Fibroblast of the aortic adventitia (primary cell): Measurements from ENCODE around the gene RNF26. TPM values are rescaled to one million over a fixed set of nuclear protein-coding genes. Genes with fewer than 3 reads are reported as not detected.

Experiments
- DNase-seq: peaks from one replicate; pipeline ENCODE4 v3.0.0-alpha.2; 2010; ENCODE audit warnings: low read depth
- H3K4me3 ChIP-seq: 2 replicates; pipeline ENCODE4 v1.5.1; 2011; ENCODE audit warnings: low read depth, mild to moderate bottlenecking, control low read depth, low read length, moderate library complexity
- total RNA-seq: library from RNA; depleted of rRNA; stranded (reverse); fragments of >200 nt; gene quantifications from 2 replicates; pipeline ENCODE4 v1.2.3, GENCODE V29; 2012; ENCODE audit warnings: low replicate concordance
- TF ChIP-seq, protein P1 (sequence below): IDR thresholded peaks from 2 replicates; pipeline ENCODE4 v1.5.1; 2011; ENCODE audit warnings: mild to moderate bottlenecking, low read length, control low read depth, inconsistent platforms; ENCODE audit not compliant: insufficient read depth

RNF26 gene
- total RNA-seq, 1 donor: 7.1 TPM

DNA sequence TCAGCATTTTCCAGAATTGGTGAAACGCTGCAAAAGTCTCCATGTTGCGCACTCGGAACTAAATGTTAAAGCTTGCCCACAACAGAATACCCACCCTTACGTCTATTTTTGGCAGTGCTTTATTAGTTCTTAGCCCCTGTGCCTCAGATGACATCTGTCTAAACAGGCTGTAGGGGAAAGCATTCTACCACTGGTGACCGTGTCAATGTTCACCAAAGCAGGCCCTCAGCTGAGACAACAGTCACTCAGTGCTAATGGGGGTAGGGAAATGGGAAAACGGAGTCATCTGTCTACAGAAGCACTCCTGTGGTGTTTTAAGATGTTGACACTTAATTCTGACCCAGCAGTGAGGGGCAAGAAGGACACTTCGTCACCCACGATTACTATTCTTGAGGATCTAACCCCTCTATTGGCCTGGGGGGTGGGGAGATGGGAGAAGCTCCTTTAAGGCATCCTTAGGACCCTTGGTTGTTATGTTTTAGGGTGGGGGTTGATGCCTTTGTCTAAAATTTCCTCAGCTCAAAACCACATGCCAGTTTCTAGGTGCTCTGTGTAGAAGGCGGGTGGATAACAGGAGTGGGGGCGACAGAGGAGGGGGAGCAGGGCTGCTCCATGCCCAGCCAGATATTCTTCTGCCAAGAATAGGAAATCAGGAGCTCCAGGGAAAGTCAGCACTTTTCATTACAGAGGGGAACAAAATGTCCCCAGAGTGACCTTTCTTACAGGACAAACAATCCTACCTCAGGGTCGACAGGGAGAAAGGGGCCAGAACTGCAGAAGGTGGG lies 27.8 kb downstream of the RNF26 start:
- DNase-seq: no peak
- H3K4me3 ChIP-seq: no peak overlapping the region
- TF ChIP-seq, protein P1, sequence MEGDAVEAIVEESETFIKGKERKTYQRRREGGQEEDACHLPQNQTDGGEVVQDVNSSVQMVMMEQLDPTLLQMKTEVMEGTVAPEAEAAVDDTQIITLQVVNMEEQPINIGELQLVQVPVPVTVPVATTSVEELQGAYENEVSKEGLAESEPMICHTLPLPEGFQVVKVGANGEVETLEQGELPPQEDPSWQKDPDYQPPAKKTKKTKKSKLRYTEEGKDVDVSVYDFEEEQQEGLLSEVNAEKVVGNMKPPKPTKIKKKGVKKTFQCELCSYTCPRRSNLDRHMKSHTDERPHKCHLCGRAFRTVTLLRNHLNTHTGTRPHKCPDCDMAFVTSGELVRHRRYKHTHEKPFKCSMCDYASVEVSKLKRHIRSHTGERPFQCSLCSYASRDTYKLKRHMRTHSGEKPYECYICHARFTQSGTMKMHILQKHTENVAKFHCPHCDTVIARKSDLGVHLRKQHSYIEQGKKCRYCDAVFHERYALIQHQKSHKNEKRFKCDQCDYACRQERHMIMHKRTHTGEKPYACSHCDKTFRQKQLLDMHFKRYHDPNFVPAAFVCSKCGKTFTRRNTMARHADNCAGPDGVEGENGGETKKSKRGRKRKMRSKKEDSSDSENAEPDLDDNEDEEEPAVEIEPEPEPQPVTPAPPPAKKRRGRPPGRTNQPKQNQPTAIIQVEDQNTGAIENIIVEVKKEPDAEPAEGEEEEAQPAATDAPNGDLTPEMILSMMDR: no peak

DNA sequence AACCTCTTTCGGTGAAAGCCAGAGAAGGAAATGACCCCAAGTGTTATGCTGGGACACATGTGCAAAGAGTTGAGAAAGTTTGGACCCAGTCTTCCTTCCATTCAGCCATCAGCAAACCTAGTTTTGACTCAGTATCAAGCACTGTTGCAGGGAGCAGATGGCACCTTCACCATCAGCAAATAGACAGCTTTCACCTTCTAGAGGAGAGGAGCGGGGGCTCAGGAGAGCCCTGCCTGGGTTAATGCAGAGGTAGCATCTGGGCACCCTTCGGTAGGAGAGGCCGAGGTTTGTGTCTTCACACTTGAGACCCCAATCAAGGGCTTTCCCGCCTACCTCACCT lies 28.4 kb downstream of the RNF26 start:
- H3K4me3 ChIP-seq: no peak overlapping the region
- DNase-seq: no peak
- TF ChIP-seq, protein P1: no peak

DNA sequence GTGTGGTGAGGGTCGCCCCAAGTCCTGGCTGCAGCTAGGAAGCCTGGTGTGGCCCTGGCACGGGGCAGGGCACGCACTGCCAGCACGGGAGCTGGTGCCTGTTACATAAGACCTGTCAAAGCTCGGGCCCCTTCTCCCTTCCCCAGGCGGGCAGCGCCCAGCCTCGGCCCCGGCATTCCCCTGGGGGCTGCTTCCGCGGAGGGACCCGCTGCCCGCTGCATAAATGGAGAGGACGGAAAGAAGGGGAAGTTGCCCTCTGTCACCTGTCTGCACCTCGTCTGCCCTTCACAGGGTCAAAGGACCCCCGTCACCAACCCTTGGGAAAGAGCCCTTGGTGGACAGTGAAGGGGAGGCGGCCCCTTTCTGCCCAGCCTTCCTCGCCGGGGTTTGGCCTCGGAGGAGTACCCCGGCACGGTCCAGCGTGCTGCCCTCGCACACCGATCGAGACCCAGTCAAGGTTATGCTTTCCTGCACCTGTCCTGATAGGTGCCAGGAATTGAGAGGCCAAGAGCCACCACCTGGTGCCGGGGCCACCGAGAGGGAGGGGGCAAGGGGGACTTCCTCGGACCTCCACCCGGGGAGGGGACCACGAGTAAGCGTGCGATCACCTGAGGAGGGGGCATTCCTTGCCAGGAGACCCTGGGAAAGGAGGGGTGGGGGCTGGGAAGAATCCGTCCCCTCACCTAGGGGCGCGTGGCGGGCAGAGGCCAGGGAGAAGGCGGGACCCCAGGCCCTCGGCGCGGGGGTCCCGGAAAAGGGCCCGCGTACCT lies 28.9 kb downstream of the RNF26 start:
- TF ChIP-seq, protein P1: no peak
- no peak for DNase-seq
- H3K4me3 ChIP-seq: no peak overlapping the region

DNA sequence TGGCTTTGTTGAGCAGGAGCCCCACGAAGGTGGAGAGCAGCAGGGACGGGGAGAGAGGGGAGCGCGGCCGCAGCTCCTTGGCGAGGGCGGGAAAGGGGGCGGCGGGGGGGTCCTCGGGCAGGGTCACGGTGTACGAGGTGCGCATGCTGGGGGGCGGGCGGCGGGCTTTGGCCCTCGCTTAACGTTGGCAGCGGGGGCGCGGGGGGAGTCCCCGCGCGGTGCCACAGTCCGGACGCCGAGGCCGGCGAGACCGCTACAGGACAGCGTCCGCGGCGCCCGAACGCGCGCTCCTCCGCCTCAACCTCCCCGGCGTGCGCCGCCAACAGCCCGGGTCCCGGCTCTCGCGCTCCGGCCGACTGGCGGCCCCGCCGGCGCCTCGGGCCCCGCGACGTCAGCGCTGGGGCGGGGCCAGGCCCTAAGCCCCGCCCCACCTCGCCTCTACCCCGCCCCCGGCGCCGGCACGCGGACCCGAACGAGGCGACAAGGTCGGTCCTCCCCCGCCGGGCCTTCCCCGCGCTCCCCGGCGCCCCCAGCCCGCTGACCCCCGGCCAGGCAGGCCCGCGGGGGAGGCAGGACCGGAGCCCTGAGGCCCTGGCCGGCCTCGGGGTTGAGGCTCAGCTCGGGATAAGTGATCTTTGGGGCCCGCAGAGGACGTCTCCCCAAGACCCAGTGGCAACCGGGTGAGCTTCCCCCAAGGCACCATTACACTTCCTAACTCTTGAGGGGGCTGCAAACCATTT lies 29.7 kb downstream of the RNF26 start:
- TF ChIP-seq, protein P1: no peak
- peak overlapping the region; percentile 51 for H3K4me3 ChIP-seq
- no peak for DNase-seq

DNA sequence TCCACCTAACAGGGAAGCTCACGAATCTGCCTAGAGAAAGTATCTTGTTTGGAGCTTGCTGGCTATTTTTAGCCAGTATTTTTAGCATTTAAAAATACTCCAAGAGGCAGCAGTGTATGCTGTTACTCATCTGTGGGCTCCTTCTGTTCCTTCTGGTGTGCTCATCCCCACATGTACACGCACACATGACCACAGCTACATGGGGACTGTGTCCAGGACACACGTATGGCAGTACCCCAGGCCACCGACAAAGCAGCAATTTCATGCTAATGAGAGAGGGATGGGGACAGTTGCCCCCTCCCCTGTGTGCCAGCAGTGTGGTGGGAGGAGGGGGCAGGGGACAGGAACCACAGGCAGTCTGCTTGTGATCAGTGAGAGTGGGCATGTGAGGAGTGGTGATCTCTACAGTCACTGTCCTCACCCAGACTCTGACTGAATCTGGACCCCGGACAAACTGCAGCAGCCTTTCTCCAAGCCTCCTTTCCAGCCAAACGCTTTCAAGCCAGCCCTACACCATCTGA lies 30.8 kb downstream of the RNF26 start:
- H3K4me3 ChIP-seq: no peak overlapping the region
- TF ChIP-seq, protein P1: no peak
- DNase-seq: no peak

DNA sequence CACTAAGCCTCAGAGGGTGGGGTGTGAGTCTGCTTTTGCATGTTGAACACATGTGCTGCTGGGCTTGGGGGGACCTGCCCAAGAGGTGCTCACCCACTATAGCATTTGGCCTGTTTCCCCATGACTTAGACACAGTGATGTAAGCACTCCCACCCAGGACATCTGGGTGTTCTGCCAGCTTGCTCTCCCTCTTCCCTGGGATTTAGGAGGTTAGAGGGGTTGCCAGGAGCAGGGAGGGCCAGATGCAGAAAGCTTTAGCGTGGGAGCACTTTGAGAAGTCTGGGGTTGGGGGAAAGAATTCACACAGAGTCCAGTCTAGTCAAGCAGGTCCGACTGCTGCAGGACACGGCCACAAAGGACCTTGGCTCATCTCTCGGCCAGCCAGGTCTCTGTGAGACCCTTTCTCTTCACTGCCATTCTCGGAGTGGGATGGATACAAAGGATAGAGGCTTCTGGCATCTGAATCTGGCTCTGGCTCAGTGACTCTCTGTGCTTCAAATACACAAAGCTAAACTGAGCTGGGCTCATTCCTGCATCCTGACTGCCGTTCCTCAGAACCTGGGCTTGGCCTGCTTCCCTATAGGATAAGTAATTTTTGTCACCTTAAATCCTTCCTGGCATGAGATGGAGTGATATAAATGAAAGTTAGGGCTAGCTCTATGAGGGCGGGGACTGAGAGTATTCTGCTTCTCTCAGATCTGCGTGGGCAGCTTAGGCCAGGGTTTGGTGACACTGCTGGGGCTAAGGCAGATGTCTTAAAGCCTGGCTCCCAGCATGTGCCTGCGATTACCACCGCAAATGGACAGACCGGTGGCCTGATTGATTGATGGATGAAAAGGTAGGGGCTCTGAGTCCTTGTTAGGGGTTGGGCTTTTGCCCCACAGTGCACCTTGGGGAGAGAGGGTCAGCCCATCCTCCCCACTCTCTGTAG lies 32.6 kb downstream of the RNF26 start:
- no peak overlapping the region for H3K4me3 ChIP-seq
- no peak for DNase-seq

More for the DNA sequence above, 32.6 kb downstream of the RNF26 start:
- TF ChIP-seq, protein P1: no peak
